ENCODE data around the gene IGF2. TPM values are rescaled to one million over a fixed set of nuclear protein-coding genes. Genes with fewer than 3 reads are reported as not detected.

IGF2 gene
- total RNA-seq, 2 experiments from 2014 or later = not detected

DNA sequence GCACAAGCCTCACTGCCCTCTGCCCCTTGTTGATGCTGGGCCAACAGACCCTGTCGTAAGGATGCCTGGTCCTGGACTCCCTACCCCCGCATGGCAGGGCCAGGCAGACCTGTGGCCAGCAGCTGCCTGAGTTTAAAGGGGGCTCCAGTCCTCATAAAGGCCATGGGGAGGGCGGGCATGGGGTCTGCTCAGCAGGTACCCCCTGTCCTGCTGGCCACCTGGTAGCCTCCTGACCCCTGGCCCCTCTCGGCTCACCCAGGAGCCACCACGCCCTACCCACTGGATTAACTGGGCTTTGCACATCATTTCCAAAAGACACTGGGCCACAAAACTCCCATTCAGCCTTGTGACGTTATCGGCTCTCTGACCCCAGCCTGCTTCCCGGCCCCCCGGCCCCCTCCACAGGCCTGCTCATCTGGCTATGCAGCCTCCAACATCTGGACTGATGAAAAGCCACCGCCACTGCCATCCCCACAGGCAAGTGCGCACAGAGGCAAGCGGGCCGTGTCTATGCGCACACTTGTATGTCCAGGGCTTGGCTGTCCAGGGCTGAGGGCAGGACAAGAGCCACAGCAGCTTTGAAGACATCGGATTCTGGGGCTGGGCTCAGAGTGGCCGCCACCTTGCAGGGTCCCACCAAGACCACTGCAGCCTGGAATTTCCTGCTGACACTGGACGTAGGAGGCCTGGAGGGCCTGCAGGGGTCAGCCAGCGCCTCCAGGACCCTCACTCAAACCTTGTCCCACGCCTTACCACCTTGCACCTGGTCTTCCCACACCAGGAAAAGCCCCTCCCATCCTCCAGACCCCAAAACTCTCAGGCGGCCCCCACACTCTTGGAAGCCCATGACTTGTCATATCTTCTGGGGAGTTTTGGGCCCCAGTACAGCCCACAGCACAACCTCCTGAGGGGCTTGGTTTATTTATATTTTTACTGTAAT lies 48.7 kb downstream of the IGF2 start:
- TF ChIP-seq, protein P1, sequence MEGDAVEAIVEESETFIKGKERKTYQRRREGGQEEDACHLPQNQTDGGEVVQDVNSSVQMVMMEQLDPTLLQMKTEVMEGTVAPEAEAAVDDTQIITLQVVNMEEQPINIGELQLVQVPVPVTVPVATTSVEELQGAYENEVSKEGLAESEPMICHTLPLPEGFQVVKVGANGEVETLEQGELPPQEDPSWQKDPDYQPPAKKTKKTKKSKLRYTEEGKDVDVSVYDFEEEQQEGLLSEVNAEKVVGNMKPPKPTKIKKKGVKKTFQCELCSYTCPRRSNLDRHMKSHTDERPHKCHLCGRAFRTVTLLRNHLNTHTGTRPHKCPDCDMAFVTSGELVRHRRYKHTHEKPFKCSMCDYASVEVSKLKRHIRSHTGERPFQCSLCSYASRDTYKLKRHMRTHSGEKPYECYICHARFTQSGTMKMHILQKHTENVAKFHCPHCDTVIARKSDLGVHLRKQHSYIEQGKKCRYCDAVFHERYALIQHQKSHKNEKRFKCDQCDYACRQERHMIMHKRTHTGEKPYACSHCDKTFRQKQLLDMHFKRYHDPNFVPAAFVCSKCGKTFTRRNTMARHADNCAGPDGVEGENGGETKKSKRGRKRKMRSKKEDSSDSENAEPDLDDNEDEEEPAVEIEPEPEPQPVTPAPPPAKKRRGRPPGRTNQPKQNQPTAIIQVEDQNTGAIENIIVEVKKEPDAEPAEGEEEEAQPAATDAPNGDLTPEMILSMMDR (IDR thresholded peaks at IDR 0.05) = no peak
- H3K4me1 Mint-ChIP-seq (ENCODE audit: low read depth) = peaks cover 19% of the 10 kb centered on the region
- peak in 1 of 14 experiments; percentile 32 for DNase-seq
- Histone ChIP-seq H3K27me3 (ENCODE audit: control insufficient read depth in 1 of 2, insufficient read depth in 2 of 2, low read length in 2 of 2) (no peaks in the 10 kb centered on the region), H3K27ac (ENCODE audit: low read depth in 1 of 2, low read length in 2 of 2) (no peak overlapping the region), H3K36me3 (ENCODE audit: insufficient read depth, low read length) (no peaks in the 10 kb centered on the region), H3K4me1 (ENCODE audit: insufficient read depth, low read length) (peaks cover 18% of the 10 kb centered on the region), H3K9me3 (ENCODE audit: control insufficient read depth in 1 of 2, insufficient read depth in 1 of 2, low read length in 2 of 2) (peaks cover 0 to 18% of the 10 kb centered on the region in 2 experiments), H3K4me3 (ENCODE audit: low read length) (no peak overlapping the region)
- H3K36me3 Mint-ChIP-seq (ENCODE audit: low read depth) = no peaks in the 10 kb centered on the region
- CTCF ChIA-PET = interaction anchor here (1.5 kb wide), 1 partner anchor 61 kb away, joined by 3 read pairs; no protein-coding TSS in a partner anchor
- H3K4me3 Mint-ChIP-seq = no peak overlapping the region
- no peak for ATAC-seq (ENCODE audit: poor library complexity)
- H3K27me3 Mint-ChIP-seq = peaks cover 8% of the 10 kb centered on the region
- H3K9me3 Mint-ChIP-seq = no peaks in the 10 kb centered on the region
- intact Hi-C loops (cut with DNase I, micrococcal nuclease) = no loop called here
- POLR2A ChIA-PET = no interaction called here
- H3K27ac Mint-ChIP-seq = no peak overlapping the region

DNA sequence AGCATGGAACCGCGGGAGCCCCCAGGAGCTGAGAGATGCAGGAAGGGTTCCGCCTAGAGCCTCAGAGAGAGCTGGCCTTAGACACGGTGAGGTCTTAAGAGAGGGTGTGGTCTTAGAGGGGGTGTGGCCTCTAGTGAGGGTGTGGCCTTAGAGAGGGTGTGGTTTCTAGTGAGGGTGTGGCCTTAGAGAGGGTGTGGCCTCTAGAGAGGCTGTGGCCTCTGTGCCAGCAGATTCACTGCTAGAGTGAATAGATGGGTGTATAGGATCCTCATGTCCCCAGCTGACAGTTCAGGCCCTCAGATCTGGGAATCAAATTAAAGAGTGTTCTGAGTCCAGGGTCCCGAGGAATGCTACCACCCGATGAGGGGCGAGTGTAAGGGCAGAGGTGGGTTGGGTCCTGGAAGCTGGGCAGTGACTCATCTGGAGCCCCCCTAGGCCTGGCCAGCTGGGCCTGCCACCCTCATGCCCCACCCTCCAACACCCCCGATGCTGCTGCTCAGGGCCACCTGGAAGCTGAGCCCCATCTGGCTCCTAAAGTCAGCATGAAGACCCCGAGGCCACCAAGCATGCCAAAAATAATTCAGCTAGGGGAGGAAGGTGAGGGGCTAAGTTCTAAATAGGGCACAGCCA lies 49.5 kb downstream of the IGF2 start:
- DNase-seq = peak in 3 of 14 experiments; percentile 10 to 55 (median 50)
- H3K4me1 Mint-ChIP-seq (ENCODE audit: low read depth) = peaks cover 19% of the 10 kb centered on the region
- peaks cover 8% of the 10 kb centered on the region for H3K27me3 Mint-ChIP-seq
- no peaks in the 10 kb centered on the region for H3K27me3 ChIP-seq (ENCODE audit: control insufficient read depth in 1 of 2, insufficient read depth in 2 of 2, low read length in 2 of 2)
- intact Hi-C loops (cut with DNase I, micrococcal nuclease) = no loop called here
- H3K36me3 ChIP-seq (ENCODE audit: insufficient read depth, low read length) = no peaks in the 10 kb centered on the region
- ChIA-PET POLR2A (no interaction called here), CTCF (interaction anchor here (1.5 kb wide), 1 partner anchor 62 kb away, joined by 3 read pairs; no protein-coding TSS in a partner anchor)
- ATAC-seq (ENCODE audit: poor library complexity) = peak; percentile 68
- TF ChIP-seq, protein P1 (IDR thresholded peaks at IDR 0.05) = no peak
- H3K27ac Mint-ChIP-seq = no peak overlapping the region
- H3K4me3 Mint-ChIP-seq = no peak overlapping the region
- H3K9me3 ChIP-seq (ENCODE audit: control insufficient read depth in 1 of 2, insufficient read depth in 1 of 2, low read length in 2 of 2) = peaks cover 0 to 23% of the 10 kb centered on the region in 2 experiments
- no peak overlapping the region for H3K4me3 ChIP-seq (ENCODE audit: low read length)
- H3K27ac ChIP-seq (ENCODE audit: low read depth in 1 of 2, low read length in 2 of 2) = no peak overlapping the region
- H3K36me3 Mint-ChIP-seq (ENCODE audit: low read depth) = no peaks in the 10 kb centered on the region
- peaks cover 18% of the 10 kb centered on the region for H3K4me1 ChIP-seq (ENCODE audit: insufficient read depth, low read length)
- H3K9me3 Mint-ChIP-seq = no peaks in the 10 kb centered on the region

DNA sequence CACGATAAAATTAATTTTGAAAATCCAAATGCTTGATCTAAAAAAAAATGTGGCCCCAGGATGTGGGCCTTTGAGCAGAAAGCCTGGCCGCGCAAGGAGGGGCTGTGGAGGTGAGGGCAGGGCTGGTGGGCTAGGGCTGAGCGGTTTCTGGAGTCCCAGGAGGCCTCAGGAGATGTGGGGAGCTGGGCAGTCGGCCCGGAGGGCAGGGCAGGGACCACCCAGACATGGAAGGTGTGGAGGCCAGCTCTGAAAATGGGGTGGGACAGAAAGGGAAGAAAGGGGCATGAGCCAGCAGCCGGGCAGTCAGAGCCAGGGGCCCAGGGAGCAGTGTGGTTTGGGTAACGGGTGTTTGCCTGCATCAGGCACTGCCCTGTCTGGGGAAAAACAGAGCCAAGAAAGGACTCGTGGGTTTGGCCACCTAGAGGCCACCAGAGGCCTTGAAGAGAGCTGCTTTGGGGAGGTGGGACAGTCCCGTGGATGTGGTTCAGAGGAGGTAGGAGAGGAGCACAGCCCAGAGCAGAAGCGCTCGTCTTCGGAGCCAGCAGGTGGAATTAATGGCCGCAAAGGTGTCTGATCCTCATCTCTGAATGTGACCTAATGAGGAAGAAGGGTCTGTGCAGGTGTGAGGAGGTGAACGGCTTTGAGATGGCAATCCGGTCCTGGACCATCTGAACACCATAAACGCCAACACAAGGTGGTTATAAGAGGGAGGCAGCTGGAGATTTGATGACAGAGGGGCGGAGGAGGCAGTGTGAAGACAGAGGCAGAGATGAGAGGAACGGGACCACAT lies 50.2 kb downstream of the IGF2 start:
- TF ChIP-seq, protein P1 (IDR thresholded peaks at IDR 0.05) = no peak
- Mint-ChIP-seq H3K27ac (no peak overlapping the region), H3K4me3 (no peak overlapping the region), H3K36me3 (ENCODE audit: low read depth) (no peaks in the 10 kb centered on the region), H3K4me1 (ENCODE audit: low read depth) (peaks cover 19% of the 10 kb centered on the region), H3K27me3 (peaks cover 8% of the 10 kb centered on the region), H3K9me3 (peaks cover 6% of the 10 kb centered on the region)
- ATAC-seq (ENCODE audit: poor library complexity) = no peak
- Histone ChIP-seq H3K4me3 (ENCODE audit: low read length) (no peak overlapping the region), H3K36me3 (ENCODE audit: insufficient read depth, low read length) (no peaks in the 10 kb centered on the region), H3K27me3 (ENCODE audit: control insufficient read depth in 1 of 2, insufficient read depth in 2 of 2, low read length in 2 of 2) (no peaks in the 10 kb centered on the region), H3K4me1 (ENCODE audit: insufficient read depth, low read length) (peaks cover 18% of the 10 kb centered on the region), H3K27ac (ENCODE audit: low read depth in 1 of 2, low read length in 2 of 2) (no peak overlapping the region), H3K9me3 (ENCODE audit: control insufficient read depth in 1 of 2, insufficient read depth in 1 of 2, low read length in 2 of 2) (peaks cover 0 to 25% of the 10 kb centered on the region in 2 experiments)
- POLR2A ChIA-PET = no interaction called here
- CTCF ChIA-PET = interaction anchor here (0.8 to 1.5 kb wide), 2 partner anchors 62 to 63 kb away, joined by 3 read pairs; no protein-coding TSS in a partner anchor
- intact Hi-C loops (cut with DNase I, micrococcal nuclease) = no loop called here
- peak in 1 of 14 experiments; percentile 29 for DNase-seq
